Heart left ventricle (tissue), 16 donors: ENCODE results near the gene CNTNAP5. TPM values are rescaled to one million over a fixed set of nuclear protein-coding genes. Genes with fewer than 3 reads are reported as not detected.

Experiments used
- ATAC-seq, 4 donors: fragments of 200-7000 bp; cut with Tn5 transposase; one replicate each; pipeline ENCODE4 v1.9.1; 2020 to 2022; ENCODE audit warnings: moderate library complexity in 4 of 4, mild to moderate bottlenecking in 3 of 4, moderate number of reproducible peaks in 1 of 4
- DNase-seq, 5 donors: peaks; one replicate each; pipeline ENCODE4 v3.0.0-alpha.2; 2020
- H3K27ac ChIP-seq, 12 donors: fragments of 200-600 bp; sonication (generic) in 4 of 12; one replicate each; pipeline versions ENCODE4 v1.5.0 to v1.8.0; 2016 to 2022; ENCODE audit warnings: mild to moderate bottlenecking in 2 of 12
- H3K27me3 ChIP-seq, 9 donors: fragments of 200-600 bp; sonication (generic) in 2 of 9; one replicate each; pipeline versions ENCODE4 v1.5.1 to v1.8.0; 2016 to 2022; ENCODE audit warnings: mild to moderate bottlenecking in 3 of 9
- H3K36me3 ChIP-seq, 9 donors: fragments of 200-600 bp; sonication (generic) in 2 of 9; one replicate each; pipeline versions ENCODE4 v1.5.0 to v1.8.0; 2018 to 2022; ENCODE audit warnings: mild to moderate bottlenecking in 2 of 9
- H3K4me1 ChIP-seq, 12 donors: fragments of 200-600 bp; sonication (generic) in 4 of 12; one replicate each; pipeline versions ENCODE4 v1.5.0 to v1.8.0; 2016 to 2022; ENCODE audit warnings: mild to moderate bottlenecking in 3 of 12
- H3K4me3 ChIP-seq, 12 donors: fragments of 200-600 bp; sonication (generic) in 4 of 12; one replicate each; pipeline versions ENCODE4 v1.5.0 to v1.8.0; 2017 to 2022; ENCODE audit warnings: mild to moderate bottlenecking in 9 of 12, moderate library complexity in 4 of 12
- H3K9me3 ChIP-seq, 12 donors: fragments of 200-600 bp; sonication (generic) in 4 of 12; one replicate each; pipeline versions ENCODE4 v1.5.0 to v1.8.0; 2016 to 2022; ENCODE audit warnings: mild to moderate bottlenecking in 1 of 12
- POLR2A ChIP-seq, 2 donors: fragments of 450-650 bp; IDR thresholded peaks; one replicate each; pipeline ENCODE4 v1.6.1; 2017; ENCODE audit warnings: antibody characterized with exemption in 2 of 2, mild to moderate bottlenecking in 2 of 2, moderate library complexity in 2 of 2
- WGBS, 4 donors: extraction: QIAGEN DNeasy Blood & Tissue Kit in 2 of 4; methylation state at CpG; one replicate each; pipeline versions ENCODE4 v1.1.5 to v1.1.7; 2013 to 2018; 5-methylcytosine and 5-hydroxymethylcytosine counted together
- intact Hi-C, 10 donors: fragments of 100-400 bp; cut with DNase I; formaldehyde crosslinking; loops; one replicate each; pipeline versions ENCODE4 v1.11.1 to v1.14.2; 2022
- polyA plus RNA-seq, 2 donors: library from polyadenylated mRNA; stranded (reverse); fragments of 200-250 nt; gene quantifications; one replicate each; pipeline ENCODE4 v1.2.3, GENCODE V29; 2013
- total RNA-seq, 9 donors: library from RNA; depleted of rRNA in 2 of 9; stranded (reverse); fragments of >200 nt in 2 of 9; fragmentation: NEBNext Ultra II Directional in 3 of 9; extraction: Animal tissue kit (Norgen Biotek cat#: 25700) in 3 of 9; gene quantifications; one replicate each; pipeline versions ENCODE4 v1.1.0 to v1.2.4, GENCODE V29; 2016 to 2023
- TF ChIP-seq, protein P1 (sequence below), 12 donors: fragments of 200-600 bp; sonication (generic) in 4 of 12; IDR thresholded peaks; one replicate each; pipeline versions ENCODE4 v1.5.0 to v1.8.0; 2018 to 2022; ENCODE audit warnings: antibody characterized with exemption in 12 of 12, mild to moderate bottlenecking in 5 of 12
- donor health status: ischemic (EF 13 %, LVEDD 7.1; RV severe dilation, severe dysfunction).
- donor health status: healthy with polysubstance abuse.
- donor health status: DM: no; HTN: yes; CAD: no.
- donor health status: DM: no; HTN: no; CAD: no.
- donor health status: ischemic (EF 25% LVEDD 6.9; RV normal size, moderate dysfunction).
- donor health status: ischemic (EF 25% LVEDD 5.7; RV mildly dilated, moderate dysfunction).
- donor health status: healthy.
- donor health status: DM: yes; HTN: yes; CAD: no.
- donor health status: ischemic (EF 35%, LVEDD 5.7; RV mildly dilated, moderate dysfunction).
- donor health status: nonischemic (EF 11% LVEDD 7.7; RV severe dilation, severe dysfunction).
- donor health status: DM: yes; HTN: yes; CAD: no.
- donor health status: PGD.
- donor health status: ischemic (EF 29% LVEDD 5.4; RV normal size, mild dysfunction).
- donor health status: nonischemic (EF 23%, LVEDD 6.1; RV moderate dilation, normal function).

CNTNAP5 gene
- total and polyA plus RNA-seq, 11 donors, result not detected

DNA sequence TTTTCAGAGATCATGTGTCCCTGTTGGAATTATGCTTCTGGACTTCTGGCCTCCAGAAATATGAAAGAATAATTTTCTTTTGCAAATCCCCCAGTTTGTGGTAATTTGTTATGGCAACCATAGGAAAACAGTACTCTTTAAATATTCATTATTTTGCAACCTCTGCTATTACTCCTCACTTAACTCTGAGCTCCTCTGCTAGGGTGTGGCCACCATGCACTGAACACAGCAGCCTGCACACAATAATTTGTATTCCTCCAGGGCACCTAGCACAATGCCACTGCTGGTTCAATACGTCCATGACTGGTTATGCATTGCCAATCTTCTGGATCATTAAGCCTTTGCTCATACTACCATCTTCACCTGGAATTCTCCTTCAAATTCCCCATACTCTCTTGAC, 232.0 kb downstream of the CNTNAP5 start:
- intact Hi-C loops, result no loop called here
- ATAC-seq (no peak), DNase-seq (no peak)
- H3K36me3 ChIP-seq, result no peaks in the 10 kb centered on the region
- WGBS, 4 donors, result 60 to 82% (median 63%) methylated on average over 1 of the region's 1 CpG
- H3K4me3 ChIP-seq, result no peak overlapping the region
- H3K4me1 ChIP-seq, result no peaks in the 10 kb centered on the region
- TF ChIP-seq POLR2A (IDR thresholded peaks at IDR 0.05), result no peak
- TF ChIP-seq, protein P1, sequence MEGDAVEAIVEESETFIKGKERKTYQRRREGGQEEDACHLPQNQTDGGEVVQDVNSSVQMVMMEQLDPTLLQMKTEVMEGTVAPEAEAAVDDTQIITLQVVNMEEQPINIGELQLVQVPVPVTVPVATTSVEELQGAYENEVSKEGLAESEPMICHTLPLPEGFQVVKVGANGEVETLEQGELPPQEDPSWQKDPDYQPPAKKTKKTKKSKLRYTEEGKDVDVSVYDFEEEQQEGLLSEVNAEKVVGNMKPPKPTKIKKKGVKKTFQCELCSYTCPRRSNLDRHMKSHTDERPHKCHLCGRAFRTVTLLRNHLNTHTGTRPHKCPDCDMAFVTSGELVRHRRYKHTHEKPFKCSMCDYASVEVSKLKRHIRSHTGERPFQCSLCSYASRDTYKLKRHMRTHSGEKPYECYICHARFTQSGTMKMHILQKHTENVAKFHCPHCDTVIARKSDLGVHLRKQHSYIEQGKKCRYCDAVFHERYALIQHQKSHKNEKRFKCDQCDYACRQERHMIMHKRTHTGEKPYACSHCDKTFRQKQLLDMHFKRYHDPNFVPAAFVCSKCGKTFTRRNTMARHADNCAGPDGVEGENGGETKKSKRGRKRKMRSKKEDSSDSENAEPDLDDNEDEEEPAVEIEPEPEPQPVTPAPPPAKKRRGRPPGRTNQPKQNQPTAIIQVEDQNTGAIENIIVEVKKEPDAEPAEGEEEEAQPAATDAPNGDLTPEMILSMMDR (IDR thresholded peaks at IDR 0.05), result no peak
- H3K27ac ChIP-seq, result no peak overlapping the region
- no peaks in the 10 kb centered on the region for H3K27me3 ChIP-seq
- H3K9me3 ChIP-seq, result peaks cover 0 to 2% (median 0%) of the 10 kb centered on the region in 12 donors

DNA sequence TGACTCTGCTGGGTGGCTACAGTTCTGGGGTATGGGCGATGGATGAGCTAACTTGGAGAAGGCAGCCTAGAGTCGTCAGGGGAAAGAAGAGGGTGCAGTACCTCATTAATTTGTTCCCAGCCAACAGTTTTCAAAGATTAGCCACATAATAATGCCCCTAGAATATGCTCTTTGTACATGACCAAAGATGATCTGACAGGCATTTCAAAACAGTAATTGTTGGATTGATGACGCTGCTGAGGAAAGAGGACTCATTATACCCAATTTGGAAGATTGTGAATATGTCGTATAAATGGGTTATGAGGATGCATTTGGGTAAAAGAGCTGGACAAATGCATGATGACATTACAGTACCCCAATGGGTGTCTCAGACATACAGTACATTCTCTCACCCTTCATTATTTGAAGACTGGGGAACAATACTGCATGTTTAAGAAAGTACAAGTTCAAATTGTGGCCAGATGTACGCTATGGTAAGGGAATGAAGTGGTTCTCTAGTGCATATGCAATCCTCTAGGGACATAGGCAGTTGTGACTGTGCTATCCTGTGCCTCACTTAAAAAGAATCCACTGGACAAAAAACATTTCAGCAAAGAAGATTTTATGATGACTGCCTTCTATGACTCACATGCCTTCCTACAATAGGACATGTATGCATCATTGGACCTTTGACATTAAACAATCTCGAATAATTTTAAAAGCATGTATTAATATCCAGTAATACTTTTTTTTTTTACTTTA, 233.2 kb downstream of the CNTNAP5 start:
- ATAC-seq, result no peak
- intact Hi-C loops, result no loop called here
- DNase-seq, result no peak
- TF ChIP-seq, protein P1 (IDR thresholded peaks at IDR 0.05), result no peak
- TF ChIP-seq POLR2A (IDR thresholded peaks at IDR 0.05), result no peak
- Histone ChIP-seq H3K27ac (no peak overlapping the region), H3K4me1 (no peaks in the 10 kb centered on the region), H3K27me3 (no peaks in the 10 kb centered on the region), H3K4me3 (no peak overlapping the region), H3K36me3 (no peaks in the 10 kb centered on the region), H3K9me3 (peaks cover 0 to 2% (median 0%) of the 10 kb centered on the region in 12 donors)
- 77 to 85% (median 85%) methylated on average over 6 of the region's 6 CpGs for WGBS, 4 donors

DNA sequence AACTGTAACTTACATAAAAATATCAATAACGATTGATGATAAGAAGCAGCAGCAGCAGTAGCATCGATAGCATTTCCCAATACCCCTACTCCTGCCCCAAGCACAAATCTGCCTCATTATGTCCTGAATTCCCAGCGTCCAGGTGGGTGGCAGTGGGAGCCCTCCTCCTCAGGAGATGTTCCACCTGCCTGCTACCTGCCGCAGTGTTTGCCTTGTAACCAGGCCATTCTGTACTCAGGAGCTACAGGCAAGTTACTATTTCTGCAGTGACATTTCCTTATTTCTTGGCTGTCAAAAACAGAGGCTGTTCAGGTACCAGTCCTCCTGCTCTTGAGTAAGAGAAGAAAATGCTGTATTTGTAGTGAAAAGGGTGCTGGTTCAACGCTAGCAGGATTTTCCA, 236.4 kb downstream of the CNTNAP5 start:
- Histone ChIP-seq H3K27me3 (no peaks in the 10 kb centered on the region), H3K4me3 (no peak overlapping the region), H3K27ac (no peak overlapping the region), H3K4me1 (no peaks in the 10 kb centered on the region), H3K36me3 (no peaks in the 10 kb centered on the region), H3K9me3 (peaks cover 0 to 2% (median 0%) of the 10 kb centered on the region in 12 donors)
- DNase-seq (no peak), ATAC-seq (no peak)
- 78 to 88% (median 81%) methylated on average over 5 of the region's 5 CpGs for WGBS, 4 donors
- intact Hi-C loops, result no loop called here
- TF ChIP-seq, protein P1 (IDR thresholded peaks at IDR 0.05), result no peak
- no peak for TF ChIP-seq POLR2A (IDR thresholded peaks at IDR 0.05)

DNA sequence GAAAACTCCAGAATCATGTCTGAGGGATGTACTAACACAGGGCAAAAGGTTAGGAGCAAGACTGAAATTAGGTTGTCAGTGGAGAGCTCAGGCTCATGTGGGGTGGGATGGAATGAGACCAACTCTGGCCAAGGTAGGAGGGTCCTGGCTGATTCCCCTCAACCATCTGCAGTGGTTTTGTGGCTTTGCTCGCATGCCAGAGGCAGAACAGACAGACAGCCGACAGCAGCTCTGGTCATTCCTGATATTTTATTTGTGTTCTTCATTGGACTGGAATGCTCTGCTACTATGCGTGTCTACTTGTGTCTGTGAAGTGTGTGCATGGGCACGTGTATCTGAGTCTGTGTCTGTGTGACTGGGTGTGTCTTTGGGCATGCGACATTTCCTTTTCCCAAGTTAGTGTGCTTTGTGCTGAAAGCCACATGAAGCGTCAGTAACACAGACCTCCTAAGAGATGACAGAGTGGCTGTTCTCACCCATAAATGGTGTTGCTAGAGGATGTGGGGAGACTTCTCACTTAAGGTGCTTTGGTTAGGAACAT, 239.5 kb downstream of the CNTNAP5 start:
- Histone ChIP-seq H3K27ac (no peak overlapping the region), H3K27me3 (no peaks in the 10 kb centered on the region), H3K36me3 (no peaks in the 10 kb centered on the region), H3K4me3 (no peak overlapping the region), H3K4me1 (peaks cover 0 to 4% (median 0%) of the 10 kb centered on the region in 12 donors), H3K9me3 (no peaks in the 10 kb centered on the region)
- WGBS, 4 donors, result 63 to 70% (median 65%) methylated on average over 6 of the region's 6 CpGs
- no peak for ATAC-seq
- intact Hi-C loops, result no loop called here
- DNase-seq, result no peak
- TF ChIP-seq POLR2A (IDR thresholded peaks at IDR 0.05), result no peak
- TF ChIP-seq, protein P1 (IDR thresholded peaks at IDR 0.05), result no peak
